Tibial artery (tissue), 4 donors: ENCODE data around the gene FCRL6.

ENCODE experiments used
- DNase-seq, 2 donors: peaks; one replicate each; pipeline ENCODE4 v3.0.0-alpha.2; 2019
- H3K27ac ChIP-seq, 2 donors: fragments of 200-600 bp; sonication (generic) in 1 of 2; 1 replicate in 1 of 2; 2 replicates in 1 of 2; pipeline ENCODE4 v1.5.1; 2018 to 2019; ENCODE audit warnings: mild to moderate bottlenecking in 1 of 2
- H3K27me3 ChIP-seq, 2 donors: fragments of 200-600 bp; sonication (generic) in 1 of 2; one replicate each; pipeline versions ENCODE4 v1.5.1 to v1.6.0; 2016 to 2019
- H3K36me3 ChIP-seq, 3 donors: fragments of 200-600 bp; sonication (generic) in 2 of 3; one replicate each; pipeline ENCODE4 v1.5.1; 2016 to 2019; ENCODE audit warnings: mild to moderate bottlenecking in 2 of 3
- H3K4me1 ChIP-seq, 4 donors: fragments of 200-600 bp; sonication (generic) in 2 of 4; 1 replicate in 3 of 4; 2 replicates in 1 of 4; pipeline ENCODE4 v1.5.1; 2016 to 2019
- H3K4me3 ChIP-seq, 2 donors: fragments of 200-600 bp; sonication (generic) in 1 of 2; 1 replicate in 1 of 2; 2 replicates in 1 of 2; pipeline ENCODE4 v1.5.1; 2018 to 2019; ENCODE audit warnings: mild to moderate bottlenecking in 2 of 2
- H3K9me3 ChIP-seq, 3 donors: fragments of 200-600 bp; sonication (generic) in 1 of 3; one replicate each; pipeline ENCODE4 v1.5.1; 2016 to 2019
- intact Hi-C: fragments of 100-400 bp; cut with DNase I; formaldehyde crosslinking; loops from one replicate; pipeline ENCODE4 v1.15.0; 2023; ENCODE audit warnings: low total_unique reads
- TF ChIP-seq, protein P1 (sequence below), 2 experiments: fragments of 200-600 bp in 1 of 2; fragments of 450-650 bp in 1 of 2; IDR thresholded peaks; one replicate each; pipeline ENCODE4 v1.5.1; 2017 to 2019; ENCODE audit warnings: antibody characterized with exemption in 2 of 2, mild to moderate bottlenecking in 1 of 2, moderate library complexity in 1 of 2

FCRL6 gene

DNA sequence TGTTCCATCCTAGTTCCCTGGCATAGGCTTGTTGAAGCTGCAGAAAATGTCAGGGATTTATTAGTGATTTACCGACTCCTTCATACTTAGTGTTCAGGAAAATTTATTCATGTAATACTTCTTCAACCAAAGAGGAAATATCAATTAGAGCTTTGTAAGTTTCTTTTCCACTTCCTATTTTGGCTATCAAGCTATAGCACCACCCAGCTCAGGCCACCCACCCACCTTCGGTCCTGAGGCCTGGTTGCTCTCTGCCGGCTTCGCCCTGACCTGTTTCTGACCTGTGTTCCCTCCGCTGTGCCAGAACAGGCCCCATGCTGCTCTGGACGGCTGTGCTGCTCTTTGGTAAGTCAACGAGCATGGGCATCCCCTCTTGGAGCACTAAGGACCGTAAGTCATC lies at the start of gene FCRL6:
FCRL6 (plus strand) TSS at position 250 of the 400 bp plus-strand sequence; CDS start at position 315, 65 bp downstream.
- no peak for DNase-seq
- H3K4me3 ChIP-seq: no peak within 1 kb of the TSS
- no peaks in the 10 kb centered on the region for H3K36me3 ChIP-seq
- H3K27ac ChIP-seq: no peak within 1 kb of the TSS
- peaks cover 0 to 8% (median 2%) of the 10 kb centered on the region in 4 donors for H3K4me1 ChIP-seq
- intact Hi-C loops: no loop called here
- TF ChIP-seq, protein P1, sequence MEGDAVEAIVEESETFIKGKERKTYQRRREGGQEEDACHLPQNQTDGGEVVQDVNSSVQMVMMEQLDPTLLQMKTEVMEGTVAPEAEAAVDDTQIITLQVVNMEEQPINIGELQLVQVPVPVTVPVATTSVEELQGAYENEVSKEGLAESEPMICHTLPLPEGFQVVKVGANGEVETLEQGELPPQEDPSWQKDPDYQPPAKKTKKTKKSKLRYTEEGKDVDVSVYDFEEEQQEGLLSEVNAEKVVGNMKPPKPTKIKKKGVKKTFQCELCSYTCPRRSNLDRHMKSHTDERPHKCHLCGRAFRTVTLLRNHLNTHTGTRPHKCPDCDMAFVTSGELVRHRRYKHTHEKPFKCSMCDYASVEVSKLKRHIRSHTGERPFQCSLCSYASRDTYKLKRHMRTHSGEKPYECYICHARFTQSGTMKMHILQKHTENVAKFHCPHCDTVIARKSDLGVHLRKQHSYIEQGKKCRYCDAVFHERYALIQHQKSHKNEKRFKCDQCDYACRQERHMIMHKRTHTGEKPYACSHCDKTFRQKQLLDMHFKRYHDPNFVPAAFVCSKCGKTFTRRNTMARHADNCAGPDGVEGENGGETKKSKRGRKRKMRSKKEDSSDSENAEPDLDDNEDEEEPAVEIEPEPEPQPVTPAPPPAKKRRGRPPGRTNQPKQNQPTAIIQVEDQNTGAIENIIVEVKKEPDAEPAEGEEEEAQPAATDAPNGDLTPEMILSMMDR (IDR thresholded peaks at IDR 0.05): no peak
- H3K27me3 ChIP-seq: no peaks in the 10 kb centered on the region
- H3K9me3 ChIP-seq: no peaks in the 10 kb centered on the region

DNA sequence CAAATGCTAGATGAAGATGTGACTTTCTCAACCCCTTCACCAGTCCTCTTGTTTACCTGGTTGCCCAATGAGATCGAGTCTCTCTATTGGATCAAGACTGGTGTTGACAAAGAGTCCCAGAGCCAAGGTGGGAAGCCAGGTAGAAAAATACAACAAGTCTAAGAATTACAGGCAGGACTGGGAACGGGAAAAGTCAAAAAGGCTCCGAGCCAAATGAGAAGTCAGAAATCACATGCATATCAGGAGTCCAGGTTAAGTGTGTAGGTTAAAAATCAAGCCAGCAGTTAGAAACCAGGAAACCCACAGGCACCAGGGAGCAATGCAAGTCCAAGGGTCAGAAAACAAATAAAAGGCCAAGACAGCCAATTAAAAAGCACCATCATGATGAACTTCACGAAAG lies 48.8 kb upstream of the FCRL6 start:
- TF ChIP-seq, protein P1 (IDR thresholded peaks at IDR 0.05): no peak
- Histone ChIP-seq H3K4me1 (no peaks in the 10 kb centered on the region), H3K27ac (no peak overlapping the region), H3K4me3 (no peak overlapping the region), H3K9me3 (no peaks in the 10 kb centered on the region), H3K36me3 (no peaks in the 10 kb centered on the region), H3K27me3 (peaks cover 0 to 3% of the 10 kb centered on the region in 2 donors)
- no peak for DNase-seq
- intact Hi-C loops: no loop called here

DNA sequence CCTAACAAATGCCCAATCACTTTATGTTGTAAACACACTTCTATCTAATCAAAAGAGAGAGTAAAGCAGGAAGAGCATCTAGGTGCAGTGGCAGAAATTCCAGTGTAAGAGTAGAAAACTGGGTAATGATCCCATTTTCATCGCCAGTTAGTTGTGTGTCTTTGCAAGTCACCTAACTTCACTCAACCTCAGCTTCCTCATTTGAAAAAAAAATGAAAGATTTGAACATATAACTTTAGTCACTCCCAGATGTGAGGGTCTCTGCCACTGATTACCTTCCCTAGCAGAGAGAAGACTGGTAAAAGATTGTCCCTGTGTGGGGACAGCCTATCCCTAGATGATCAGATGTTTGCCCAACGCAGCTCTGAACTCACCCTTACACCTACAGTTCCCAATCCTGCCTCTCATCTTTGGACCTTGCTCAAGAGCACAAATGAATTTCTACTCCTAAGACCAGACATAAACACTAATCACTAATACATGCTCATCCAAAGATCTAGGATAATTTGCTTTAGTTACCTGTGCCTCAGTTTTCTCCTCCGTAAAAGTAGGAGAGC lies 46.6 kb upstream of the FCRL6 start:
- TF ChIP-seq, protein P1 (IDR thresholded peaks at IDR 0.05): no peak
- H3K4me3 ChIP-seq: no peak overlapping the region
- H3K36me3 ChIP-seq: no peaks in the 10 kb centered on the region
- intact Hi-C loops: no loop called here
- H3K4me1 ChIP-seq: no peaks in the 10 kb centered on the region
- DNase-seq: no peak
- no peak overlapping the region for H3K27ac ChIP-seq
- no peaks in the 10 kb centered on the region for H3K27me3 ChIP-seq
- no peaks in the 10 kb centered on the region for H3K9me3 ChIP-seq

DNA sequence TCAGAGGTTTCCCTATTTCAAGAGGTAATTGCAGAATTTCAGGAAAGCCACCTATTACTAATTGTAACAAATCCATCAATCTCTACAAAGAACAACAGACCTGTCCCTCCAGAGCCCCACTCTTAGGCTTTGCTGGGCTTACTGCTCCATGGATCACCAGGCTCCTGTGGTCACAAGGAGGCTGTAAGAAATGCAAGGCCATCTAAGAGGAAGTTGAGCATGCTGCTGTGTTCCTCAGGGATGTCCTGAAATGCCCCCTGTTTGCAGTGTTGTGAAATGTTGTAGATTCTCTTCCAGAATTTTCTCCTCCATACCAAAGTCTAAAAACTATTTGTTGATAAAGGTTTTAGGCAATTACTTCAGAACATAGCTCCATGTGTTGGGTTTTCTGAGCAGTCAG lies 45.8 kb upstream of the FCRL6 start:
- Histone ChIP-seq H3K27ac (no peak overlapping the region), H3K36me3 (no peaks in the 10 kb centered on the region), H3K4me3 (no peak overlapping the region), H3K27me3 (no peaks in the 10 kb centered on the region), H3K9me3 (no peaks in the 10 kb centered on the region), H3K4me1 (no peaks in the 10 kb centered on the region)
- TF ChIP-seq, protein P1 (IDR thresholded peaks at IDR 0.05): no peak
- peak in 1 of 2 donors; percentile 51 for DNase-seq
- intact Hi-C loops: no loop called here

GRCh38 chr1:159763686-159764085 lies 38.5 kb upstream of the FCRL6 start:
- Histone ChIP-seq H3K4me1 (no peaks in the 10 kb centered on the region), H3K9me3 (peaks cover 0 to 4% (median 0%) of the 10 kb centered on the region in 3 donors), H3K27ac (no peak overlapping the region), H3K4me3 (no peak overlapping the region), H3K27me3 (peaks cover 0 to 8% of the 10 kb centered on the region in 2 donors), H3K36me3 (no peaks in the 10 kb centered on the region)
- no peak for DNase-seq
- TF ChIP-seq, protein P1 (IDR thresholded peaks at IDR 0.05): no peak
- intact Hi-C loops: no loop called here

DNA sequence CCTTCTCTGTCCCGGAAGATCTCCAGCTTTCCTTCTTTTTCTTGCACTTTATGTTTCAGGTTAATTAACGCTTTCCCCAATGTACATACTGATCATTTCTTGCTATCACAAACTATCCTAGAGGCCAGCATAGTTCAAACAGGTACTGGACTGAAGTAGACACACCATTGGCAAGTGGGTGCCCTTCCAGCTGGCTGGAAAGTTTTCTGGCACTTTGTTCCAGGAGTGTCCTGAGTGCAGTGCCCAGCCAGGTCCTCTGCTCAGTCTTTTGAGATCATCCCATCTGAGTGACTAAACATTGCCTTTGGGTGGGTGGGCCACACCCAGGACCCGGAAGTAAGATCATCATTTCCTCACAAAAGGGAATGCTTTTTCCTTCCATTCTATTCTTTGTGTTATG lies 36.4 kb upstream of the FCRL6 start:
- Histone ChIP-seq H3K27ac (no peak overlapping the region), H3K27me3 (peaks cover 0 to 8% of the 10 kb centered on the region in 2 donors), H3K4me1 (no peaks in the 10 kb centered on the region), H3K36me3 (no peaks in the 10 kb centered on the region), H3K4me3 (no peak overlapping the region), H3K9me3 (peaks cover 0 to 4% (median 0%) of the 10 kb centered on the region in 3 donors)
- TF ChIP-seq, protein P1 (IDR thresholded peaks at IDR 0.05): no peak
- intact Hi-C loops: no loop called here
- DNase-seq: no peak
